ENCODE data around the gene MRC2. TPM values are rescaled to one million over a fixed set of nuclear protein-coding genes. Genes with fewer than 3 reads are reported as not detected.
A peak's percentile ranks its signal among the peaks of the same experiment; 100 is the strongest.

The MRC2 gene, protein sequence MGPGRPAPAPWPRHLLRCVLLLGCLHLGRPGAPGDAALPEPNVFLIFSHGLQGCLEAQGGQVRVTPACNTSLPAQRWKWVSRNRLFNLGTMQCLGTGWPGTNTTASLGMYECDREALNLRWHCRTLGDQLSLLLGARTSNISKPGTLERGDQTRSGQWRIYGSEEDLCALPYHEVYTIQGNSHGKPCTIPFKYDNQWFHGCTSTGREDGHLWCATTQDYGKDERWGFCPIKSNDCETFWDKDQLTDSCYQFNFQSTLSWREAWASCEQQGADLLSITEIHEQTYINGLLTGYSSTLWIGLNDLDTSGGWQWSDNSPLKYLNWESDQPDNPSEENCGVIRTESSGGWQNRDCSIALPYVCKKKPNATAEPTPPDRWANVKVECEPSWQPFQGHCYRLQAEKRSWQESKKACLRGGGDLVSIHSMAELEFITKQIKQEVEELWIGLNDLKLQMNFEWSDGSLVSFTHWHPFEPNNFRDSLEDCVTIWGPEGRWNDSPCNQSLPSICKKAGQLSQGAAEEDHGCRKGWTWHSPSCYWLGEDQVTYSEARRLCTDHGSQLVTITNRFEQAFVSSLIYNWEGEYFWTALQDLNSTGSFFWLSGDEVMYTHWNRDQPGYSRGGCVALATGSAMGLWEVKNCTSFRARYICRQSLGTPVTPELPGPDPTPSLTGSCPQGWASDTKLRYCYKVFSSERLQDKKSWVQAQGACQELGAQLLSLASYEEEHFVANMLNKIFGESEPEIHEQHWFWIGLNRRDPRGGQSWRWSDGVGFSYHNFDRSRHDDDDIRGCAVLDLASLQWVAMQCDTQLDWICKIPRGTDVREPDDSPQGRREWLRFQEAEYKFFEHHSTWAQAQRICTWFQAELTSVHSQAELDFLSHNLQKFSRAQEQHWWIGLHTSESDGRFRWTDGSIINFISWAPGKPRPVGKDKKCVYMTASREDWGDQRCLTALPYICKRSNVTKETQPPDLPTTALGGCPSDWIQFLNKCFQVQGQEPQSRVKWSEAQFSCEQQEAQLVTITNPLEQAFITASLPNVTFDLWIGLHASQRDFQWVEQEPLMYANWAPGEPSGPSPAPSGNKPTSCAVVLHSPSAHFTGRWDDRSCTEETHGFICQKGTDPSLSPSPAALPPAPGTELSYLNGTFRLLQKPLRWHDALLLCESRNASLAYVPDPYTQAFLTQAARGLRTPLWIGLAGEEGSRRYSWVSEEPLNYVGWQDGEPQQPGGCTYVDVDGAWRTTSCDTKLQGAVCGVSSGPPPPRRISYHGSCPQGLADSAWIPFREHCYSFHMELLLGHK (N-terminal part only)
- total RNA-seq (2014; rRNA removed; shearing (Covaris generic)): 675 and 756 TPM in 2 replicates
- polyA plus RNA-seq (2016; fragmentation: Nextera tagmentation; extraction: Ambion mirVana): 221 and 222 TPM in 2 replicates

DNA sequence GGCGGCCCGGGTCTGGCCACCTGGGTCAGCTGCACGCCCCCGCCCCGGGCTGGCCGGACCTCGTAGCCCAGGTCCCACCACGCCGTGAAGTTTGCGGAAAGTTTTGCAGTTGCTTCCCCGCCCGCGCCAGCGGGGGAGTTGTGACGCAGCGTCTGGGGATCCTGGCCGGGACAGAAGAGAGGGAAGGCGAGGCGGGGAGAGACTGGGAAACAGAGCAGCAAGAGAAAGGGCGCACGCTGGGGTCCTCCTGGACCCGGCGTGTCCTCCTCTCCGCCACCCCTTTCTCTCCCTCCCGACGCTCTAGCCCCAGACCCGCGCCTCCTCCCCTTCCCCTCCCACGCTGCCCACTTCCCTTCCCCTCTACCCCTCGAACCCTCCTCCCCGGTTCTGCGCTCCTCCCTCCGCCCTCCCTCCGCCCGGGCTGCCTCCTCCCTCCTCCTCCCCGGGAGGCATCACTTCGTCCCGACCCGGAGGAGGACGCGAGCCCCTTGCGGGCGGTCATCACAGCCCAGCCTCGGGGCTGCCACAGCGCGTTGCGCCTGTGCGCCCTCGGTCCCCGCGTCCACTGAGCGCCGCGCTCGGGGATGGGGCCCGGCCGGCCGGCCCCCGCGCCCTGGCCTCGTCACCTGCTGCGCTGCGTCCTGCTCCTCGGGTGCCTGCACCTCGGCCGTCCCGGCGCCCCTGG lies at the start of gene MRC2:
Gene MRC2 (plus strand): TSS at position 452 of the 685 bp plus-strand sequence. CDS start 133 bp downstream, at position 585.
- peak within 1 kb of the TSS; percentile 98 for H3K4me2 ChIP-seq (ENCODE audit: unreplicated experiment)
- DNase-seq: peak; percentile 95
- peaks cover 18% of the 10 kb centered on the region for H3K4me1 ChIP-seq (ENCODE audit: insufficient read depth)
- H3K27ac ChIP-seq: peak within 1 kb of the TSS; percentile 98
- H3K9me2 ChIP-seq (ENCODE audit: insufficient read depth): no peaks in the 10 kb centered on the region
- H4K20me1 ChIP-seq (ENCODE audit: insufficient read depth): no peaks in the 10 kb centered on the region
- no peaks in the 10 kb centered on the region for H3K9me3 ChIP-seq (ENCODE audit: low read depth)
- H3K36me3 ChIP-seq (ENCODE audit: low read depth): 0 out of 2 replicates have a peak, but pooled peaks cover 4% of the 10 kb centered on the region
- peaks cover 21% of the 10 kb centered on the region for H3F3A ChIP-seq (ENCODE audit: insufficient read depth)
- H2AFZ ChIP-seq: peak within 1 kb of the TSS; percentile 51
- H3K9ac ChIP-seq: peak within 1 kb of the TSS; percentile 95
- WGBS, 2 experiments (ENCODE audit: low coverage in 1 of 2, low lambda C conversion rate in 2 of 2, missing lambda C conversion rate in 2 of 2): 3 to 4% methylated on average over 38 to 49 of the region's 68 CpGs
- peak within 1 kb of the TSS; percentile 88 for H3K4me3 ChIP-seq
- in situ Hi-C loops (cut with MboI): no loop called here
- no peaks in the 10 kb centered on the region for H3K27me3 ChIP-seq (replicated peaks; ENCODE audit: insufficient read depth)
- TF ChIP-seq EZH2phosphoT487 (IDR thresholded peaks at IDR 0.05; ENCODE audit: insufficient read depth, low read depth) (no peak), EZH2 (IDR thresholded peaks at IDR 0.05; ENCODE audit: insufficient read depth, poor library complexity, severe bottlenecking) (no peak)
- peaks cover 60% of the 10 kb centered on the region for H3K79me2 ChIP-seq (ENCODE audit: insufficient read depth)

GRCh38 chr17:62578757-62579487 lies 48.5 kb upstream of the MRC2 start:
- H3K9me2 ChIP-seq (ENCODE audit: insufficient read depth): no peaks in the 10 kb centered on the region
- H4K20me1 ChIP-seq (ENCODE audit: insufficient read depth): no peaks in the 10 kb centered on the region
- H3K27ac ChIP-seq: no peak overlapping the region
- peaks cover 9% of the 10 kb centered on the region for H3K4me1 ChIP-seq (ENCODE audit: insufficient read depth)
- peaks cover 7% of the 10 kb centered on the region; the same call in 1 of the 2 replicates for H3F3A ChIP-seq (ENCODE audit: insufficient read depth)
- DNase-seq: no peak
- no peaks in the 10 kb centered on the region for H3K27me3 ChIP-seq (replicated peaks; ENCODE audit: insufficient read depth)
- in situ Hi-C loops (cut with MboI): no loop called here
- no peak overlapping the region for H2AFZ ChIP-seq
- no peaks in the 10 kb centered on the region for H3K9me3 ChIP-seq (ENCODE audit: low read depth)
- H3K36me3 ChIP-seq (ENCODE audit: low read depth): peaks cover 60% of the 10 kb centered on the region
- 96 to 100% methylated on average over 2 of the region's 2 CpGs for WGBS, 2 experiments (ENCODE audit: low coverage in 1 of 2, low lambda C conversion rate in 2 of 2, missing lambda C conversion rate in 2 of 2)
- H3K9ac ChIP-seq: no peak overlapping the region
- peaks cover 33% of the 10 kb centered on the region for H3K79me2 ChIP-seq (ENCODE audit: insufficient read depth)
- H3K4me2 ChIP-seq (ENCODE audit: unreplicated experiment): no peak overlapping the region
- H3K4me3 ChIP-seq: no peak overlapping the region
- TF ChIP-seq EZH2 (IDR thresholded peaks at IDR 0.05; ENCODE audit: insufficient read depth, poor library complexity, severe bottlenecking) (no peak), EZH2phosphoT487 (IDR thresholded peaks at IDR 0.05; ENCODE audit: insufficient read depth, low read depth) (no peak)

DNA sequence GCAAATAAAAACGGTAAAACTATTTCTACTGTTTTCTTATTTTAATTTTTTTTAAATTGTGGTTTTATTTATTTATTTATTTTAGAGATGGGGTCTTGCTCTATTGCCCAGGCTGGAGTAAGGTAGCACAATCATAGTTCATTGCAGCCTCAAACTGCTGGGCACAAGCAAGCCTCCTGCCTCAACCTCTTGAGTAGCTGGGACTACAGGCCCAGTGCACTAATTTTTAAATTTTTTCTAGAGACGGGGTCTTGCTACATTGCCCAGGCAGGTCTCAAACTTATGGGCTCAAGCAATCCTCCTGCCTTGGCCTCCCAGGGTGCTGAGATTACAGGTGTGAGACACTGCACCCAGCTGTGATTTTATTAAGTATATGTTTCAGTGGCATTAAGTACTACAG lies 46.5 kb upstream of the MRC2 start:
- H3K4me1 ChIP-seq (ENCODE audit: insufficient read depth): peaks cover 9% of the 10 kb centered on the region
- no peaks in the 10 kb centered on the region for H3K9me3 ChIP-seq (ENCODE audit: low read depth)
- H3K36me3 ChIP-seq (ENCODE audit: low read depth): peaks cover 51% of the 10 kb centered on the region
- H3K79me2 ChIP-seq (ENCODE audit: insufficient read depth): peaks cover 33% of the 10 kb centered on the region
- TF ChIP-seq EZH2phosphoT487 (IDR thresholded peaks at IDR 0.05; ENCODE audit: insufficient read depth, low read depth) (no peak), EZH2 (IDR thresholded peaks at IDR 0.05; ENCODE audit: insufficient read depth, poor library complexity, severe bottlenecking) (no peak)
- H3K27ac ChIP-seq: no peak overlapping the region
- H3K4me3 ChIP-seq: no peak overlapping the region
- no peak for DNase-seq
- H3K4me2 ChIP-seq (ENCODE audit: unreplicated experiment): no peak overlapping the region
- in situ Hi-C loops (cut with MboI): no loop called here
- WGBS, 2 experiments (ENCODE audit: low coverage in 1 of 2, low lambda C conversion rate in 2 of 2, missing lambda C conversion rate in 2 of 2): 96 to 98% methylated on average over 2 of the region's 2 CpGs
- peaks cover 7% of the 10 kb centered on the region; the same call in 1 of the 2 replicates for H3F3A ChIP-seq (ENCODE audit: insufficient read depth)
- no peak overlapping the region for H3K9ac ChIP-seq
- H3K27me3 ChIP-seq (replicated peaks; ENCODE audit: insufficient read depth): no peaks in the 10 kb centered on the region
- no peaks in the 10 kb centered on the region for H4K20me1 ChIP-seq (ENCODE audit: insufficient read depth)
- H2AFZ ChIP-seq: no peak overlapping the region
- no peaks in the 10 kb centered on the region for H3K9me2 ChIP-seq (ENCODE audit: insufficient read depth)

Measured in GM23248 (cell line).